ENCODE results near the gene CYP2F1. TPM values are rescaled to one million over a fixed set of nuclear protein-coding genes. Genes with fewer than 3 reads are reported as not detected.
"Not testable (repeated sequence)": the region's sequence is repeated elsewhere in the genome, so short reads cannot be mapped to it uniquely, and the experiment has no call there.

CYP2F1 gene
- total RNA-seq, 1 donor = not detected

DNA sequence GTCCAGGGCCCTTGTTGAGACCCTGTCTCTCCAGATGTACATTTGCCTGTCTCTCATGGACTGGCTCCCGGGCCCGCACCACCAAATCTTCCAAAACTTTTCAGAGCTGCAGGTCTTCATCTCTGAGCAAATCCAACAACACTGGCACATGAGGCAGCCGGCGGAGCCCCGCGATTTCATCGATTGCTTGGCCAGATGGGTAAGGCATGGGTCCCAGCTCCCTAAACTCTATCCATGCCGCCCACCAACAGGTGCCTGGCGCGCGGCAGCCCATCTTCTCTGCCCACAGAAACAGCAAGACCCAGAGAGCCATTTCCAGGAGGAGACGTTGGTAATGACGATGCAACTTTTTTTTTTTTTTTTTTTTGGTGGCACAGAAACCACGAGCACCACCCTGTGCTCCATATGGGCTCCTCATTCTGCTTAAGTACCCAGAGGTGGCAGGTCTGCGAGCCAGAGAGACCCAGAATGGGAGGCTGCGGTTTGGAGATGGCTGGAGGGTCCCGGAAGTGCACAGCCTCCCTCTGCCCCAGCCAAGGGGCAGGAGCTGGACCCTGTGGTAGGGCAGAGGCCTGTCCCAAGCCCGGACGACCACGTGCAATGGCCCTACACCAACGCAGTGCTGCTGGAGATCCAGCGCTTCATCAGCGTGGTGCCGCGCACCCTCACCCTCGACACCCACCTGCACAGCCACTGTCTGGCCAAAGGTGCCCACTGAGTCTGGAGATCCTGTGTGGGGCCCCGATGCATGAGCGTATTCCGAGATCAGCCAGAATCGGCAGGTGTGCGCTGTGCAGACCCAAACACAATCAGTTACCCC lies 22.6 kb downstream of the CYP2F1 start:
- DNase-seq (ENCODE audit: low read depth) = no peak
- TF ChIP-seq, protein P1, sequence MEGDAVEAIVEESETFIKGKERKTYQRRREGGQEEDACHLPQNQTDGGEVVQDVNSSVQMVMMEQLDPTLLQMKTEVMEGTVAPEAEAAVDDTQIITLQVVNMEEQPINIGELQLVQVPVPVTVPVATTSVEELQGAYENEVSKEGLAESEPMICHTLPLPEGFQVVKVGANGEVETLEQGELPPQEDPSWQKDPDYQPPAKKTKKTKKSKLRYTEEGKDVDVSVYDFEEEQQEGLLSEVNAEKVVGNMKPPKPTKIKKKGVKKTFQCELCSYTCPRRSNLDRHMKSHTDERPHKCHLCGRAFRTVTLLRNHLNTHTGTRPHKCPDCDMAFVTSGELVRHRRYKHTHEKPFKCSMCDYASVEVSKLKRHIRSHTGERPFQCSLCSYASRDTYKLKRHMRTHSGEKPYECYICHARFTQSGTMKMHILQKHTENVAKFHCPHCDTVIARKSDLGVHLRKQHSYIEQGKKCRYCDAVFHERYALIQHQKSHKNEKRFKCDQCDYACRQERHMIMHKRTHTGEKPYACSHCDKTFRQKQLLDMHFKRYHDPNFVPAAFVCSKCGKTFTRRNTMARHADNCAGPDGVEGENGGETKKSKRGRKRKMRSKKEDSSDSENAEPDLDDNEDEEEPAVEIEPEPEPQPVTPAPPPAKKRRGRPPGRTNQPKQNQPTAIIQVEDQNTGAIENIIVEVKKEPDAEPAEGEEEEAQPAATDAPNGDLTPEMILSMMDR (IDR thresholded peaks at IDR 0.05; ENCODE audit: insufficient read depth, low read length) = no peak
- H3K4me3 ChIP-seq (ENCODE audit: low read depth, low read length) = no peak overlapping the region

GRCh38 chr19:41144403-41144802 lies 30.2 kb downstream of the CYP2F1 start:
- DNase-seq (ENCODE audit: low read depth) = peak; percentile 89
- TF ChIP-seq, protein P1 (IDR thresholded peaks at IDR 0.05; ENCODE audit: insufficient read depth, low read length) = peak; percentile 86

DNA sequence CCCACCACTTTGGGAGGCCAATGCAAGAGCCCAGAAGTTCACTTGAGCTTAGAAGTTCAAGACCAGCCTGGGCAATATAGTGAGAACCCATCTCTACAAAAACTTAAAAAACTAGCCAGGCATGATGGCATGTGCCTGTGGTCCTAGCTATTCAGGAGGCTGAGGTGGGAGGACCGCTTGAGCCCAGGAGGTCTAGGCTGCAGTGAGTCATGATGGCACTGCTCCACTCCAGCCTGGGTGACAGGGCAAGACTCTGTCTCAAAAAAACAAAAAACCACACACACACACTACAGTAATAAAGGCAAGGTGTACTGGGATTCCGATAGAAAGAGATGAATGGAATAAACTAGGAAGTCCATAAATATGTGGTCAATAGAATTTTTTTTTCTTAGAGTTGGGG lies 35.6 kb downstream of the CYP2F1 start:
- DNase-seq (ENCODE audit: low read depth) = no peak
- no peak overlapping the region for H3K4me3 ChIP-seq (ENCODE audit: low read depth, low read length)
- TF ChIP-seq, protein P1 (IDR thresholded peaks at IDR 0.05; ENCODE audit: insufficient read depth, low read length) = no peak

More at GRCh38 chr19:41144403-41144802, 30.2 kb downstream of the CYP2F1 start:
- H3K4me3 ChIP-seq (ENCODE audit: low read depth, low read length) = no peak overlapping the region

DNA sequence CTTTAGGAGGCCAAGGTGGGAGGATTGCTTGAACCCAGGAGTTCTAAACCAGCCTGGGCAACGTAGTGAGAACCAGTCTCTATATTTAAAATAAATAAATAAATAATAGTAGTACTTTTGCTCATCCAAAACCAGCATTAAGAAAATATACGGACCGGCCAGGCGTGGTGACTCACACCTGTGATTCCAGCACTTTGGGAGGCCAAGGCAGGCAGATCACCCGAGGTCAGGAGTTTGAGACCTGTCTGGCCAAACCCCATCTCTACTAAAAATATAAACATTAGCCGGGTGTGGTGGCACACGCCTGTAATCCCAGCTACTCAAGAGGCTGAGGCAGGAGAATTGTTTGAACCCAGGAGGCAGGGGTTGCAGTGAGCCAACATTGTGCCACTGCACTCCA lies 36.8 kb downstream of the CYP2F1 start:
- H3K4me3 ChIP-seq (ENCODE audit: low read depth, low read length); DNase-seq (ENCODE audit: low read depth): not testable (repeated sequence)

DNA sequence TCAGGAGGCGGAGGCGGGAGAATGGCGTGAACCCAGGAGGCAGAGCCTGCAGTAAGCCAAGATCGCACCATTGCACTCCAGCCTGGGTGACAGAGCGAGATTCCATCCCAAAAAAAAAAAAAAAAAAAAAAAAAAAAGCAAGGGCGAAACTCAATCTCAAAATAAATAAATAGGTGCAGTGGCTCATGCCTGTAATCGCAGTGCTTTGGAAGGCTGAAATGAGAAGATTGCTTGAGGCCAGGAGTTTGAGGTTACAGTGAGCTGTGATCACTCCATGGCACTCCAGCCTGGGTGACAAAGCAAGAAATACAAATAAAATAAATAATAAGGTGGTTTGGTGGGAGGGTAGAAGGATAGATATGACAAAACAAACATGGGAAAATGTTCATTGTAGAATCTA lies 39.8 kb downstream of the CYP2F1 start:
- no peak overlapping the region for H3K4me3 ChIP-seq (ENCODE audit: low read depth, low read length)
- no peak for DNase-seq (ENCODE audit: low read depth)
- TF ChIP-seq, protein P1 (IDR thresholded peaks at IDR 0.05; ENCODE audit: insufficient read depth, low read length) = no peak

GRCh38 chr19:41156207-41156606 lies 42.0 kb downstream of the CYP2F1 start:
- TF ChIP-seq, protein P1 (IDR thresholded peaks at IDR 0.05; ENCODE audit: insufficient read depth, low read length) = peak; percentile 21
- DNase-seq (ENCODE audit: low read depth) = peak; percentile 6
- H3K4me3 ChIP-seq (ENCODE audit: low read depth, low read length) = no peak overlapping the region

DNA sequence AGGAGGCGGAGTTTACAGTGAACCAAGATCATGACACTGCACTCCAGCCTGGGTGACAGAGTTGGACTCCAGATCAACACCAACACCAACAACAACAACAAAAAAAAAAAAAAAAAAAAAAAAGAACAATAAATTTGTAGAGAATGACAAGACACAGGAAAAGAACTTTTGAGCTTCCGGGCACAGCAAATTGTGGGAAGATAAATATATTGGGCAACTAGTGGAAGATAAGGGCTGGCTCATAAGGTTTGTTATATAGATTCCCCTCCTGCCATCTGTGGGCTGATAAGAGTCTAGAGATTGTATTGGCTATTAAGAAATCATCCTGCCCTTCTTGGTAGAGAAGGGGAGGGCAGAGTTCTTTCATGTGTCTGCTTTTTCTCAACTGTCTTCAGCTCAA lies 45.6 kb downstream of the CYP2F1 start:
- DNase-seq (ENCODE audit: low read depth) = peak; percentile 23
- H3K4me3 ChIP-seq (ENCODE audit: low read depth, low read length) = no peak overlapping the region
- TF ChIP-seq, protein P1 (IDR thresholded peaks at IDR 0.05; ENCODE audit: insufficient read depth, low read length) = no peak

All from fibroblast of the aortic adventitia (primary cell).